ENCODE data around the gene ASAH2.
"Not testable (repeated sequence)": the region's sequence is repeated elsewhere in the genome, so short reads cannot be mapped to it uniquely, and the experiment has no call there.

ASAH2 gene

DNA sequence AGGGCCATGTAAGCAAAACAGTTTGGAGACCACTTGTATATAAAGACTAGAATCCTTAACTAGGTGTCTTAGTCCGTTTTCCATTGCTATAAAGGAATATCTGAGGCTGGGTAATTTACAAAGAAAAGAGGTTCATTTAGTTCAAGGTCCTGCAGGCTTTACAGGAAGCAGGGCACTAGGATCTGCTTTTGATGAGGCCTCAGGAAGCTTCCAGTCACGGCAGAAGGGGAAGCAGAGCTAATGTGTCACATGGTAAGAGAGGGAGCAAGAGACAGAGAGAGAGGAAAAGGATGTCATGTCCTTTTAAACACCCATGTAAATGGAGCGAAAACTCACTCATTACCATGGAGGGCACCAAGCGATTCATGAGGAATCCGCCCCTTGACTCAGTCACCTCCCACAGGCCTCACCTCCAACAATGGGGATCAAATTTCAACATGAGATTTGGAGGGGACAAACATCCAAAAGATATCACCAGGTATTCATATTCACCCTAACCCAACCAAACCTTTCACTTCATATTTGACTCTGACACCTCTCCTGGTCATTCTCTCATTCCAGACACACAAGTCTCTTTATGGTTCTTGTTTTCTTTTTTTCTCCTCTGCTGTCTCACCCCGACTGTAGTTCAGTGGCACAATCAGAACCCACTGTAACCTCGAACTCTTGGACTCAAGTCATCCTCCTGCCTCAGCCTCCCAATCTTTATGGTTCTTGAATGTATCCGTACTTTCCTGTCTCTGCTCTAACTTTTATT, 30.1 kb upstream of the ASAH2 start:
- peaks cover 61% of the 10 kb centered on the region for H3K27me3 ChIP-seq (ENCODE audit: control insufficient read depth, insufficient read depth, low read length)
- H3K9me3 ChIP-seq (replicated peaks; ENCODE audit: low read length), result no peaks in the 10 kb centered on the region
- no peaks in the 10 kb centered on the region for H3K4me1 ChIP-seq (ENCODE audit: control insufficient read depth, insufficient read depth, low read length)
- H3K9ac ChIP-seq (ENCODE audit: low read depth, low read length), result no peak overlapping the region
- no peak overlapping the region for H3K4me2 ChIP-seq (ENCODE audit: low read length)
- H3K36me3 ChIP-seq (ENCODE audit: insufficient read depth, low read length), result no peaks in the 10 kb centered on the region
- H3K4me3 ChIP-seq (ENCODE audit: low read length), result no peak overlapping the region

DNA sequence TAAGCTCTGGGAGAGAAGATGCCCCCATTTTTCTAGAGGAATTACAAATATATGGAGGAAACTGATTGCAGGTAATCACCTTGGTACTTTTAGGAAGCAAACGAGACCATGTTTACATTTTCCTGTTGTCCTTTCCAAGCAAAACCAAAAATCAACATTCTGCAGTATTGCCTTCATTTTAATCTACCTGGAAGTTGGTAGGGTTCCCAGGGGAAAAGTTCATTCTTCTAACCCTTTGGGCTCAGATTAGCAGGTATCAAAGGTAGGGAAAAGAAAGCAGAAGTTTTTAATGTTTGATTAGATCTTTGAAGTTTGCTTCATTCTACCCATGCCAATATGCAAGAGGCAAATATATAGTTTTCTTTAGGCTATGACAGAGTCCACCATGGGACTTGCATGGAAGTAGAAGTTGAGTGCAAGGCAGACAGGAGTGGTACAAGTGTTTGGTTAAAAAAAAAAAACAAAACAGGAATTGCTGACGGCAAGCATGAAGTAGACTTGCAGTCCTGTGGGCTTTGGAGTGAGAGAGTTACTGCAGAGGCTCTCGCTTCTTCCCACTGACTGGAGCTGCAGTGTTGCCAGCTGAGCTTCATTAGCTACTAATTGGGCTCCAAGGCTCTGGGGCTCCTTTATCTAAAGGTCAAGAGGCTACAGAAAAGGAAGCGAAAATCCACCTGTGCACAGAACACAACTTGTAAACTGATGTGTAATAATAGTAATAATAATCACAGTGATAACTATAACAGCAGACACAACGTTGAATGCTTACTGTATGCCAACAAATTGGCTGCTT, 28.9 kb upstream of the ASAH2 start:
- Histone ChIP-seq H3K4me1 (ENCODE audit: control insufficient read depth, insufficient read depth, low read length) (no peaks in the 10 kb centered on the region), H3K9ac (ENCODE audit: low read depth, low read length) (no peak overlapping the region), H3K27me3 (ENCODE audit: control insufficient read depth, insufficient read depth, low read length) (peaks cover 69% of the 10 kb centered on the region), H3K4me2 (ENCODE audit: low read length) (no peak overlapping the region), H3K36me3 (ENCODE audit: insufficient read depth, low read length) (no peaks in the 10 kb centered on the region), H3K4me3 (ENCODE audit: low read length) (no peak overlapping the region), H3K9me3 (replicated peaks; ENCODE audit: low read length) (no peaks in the 10 kb centered on the region)

DNA sequence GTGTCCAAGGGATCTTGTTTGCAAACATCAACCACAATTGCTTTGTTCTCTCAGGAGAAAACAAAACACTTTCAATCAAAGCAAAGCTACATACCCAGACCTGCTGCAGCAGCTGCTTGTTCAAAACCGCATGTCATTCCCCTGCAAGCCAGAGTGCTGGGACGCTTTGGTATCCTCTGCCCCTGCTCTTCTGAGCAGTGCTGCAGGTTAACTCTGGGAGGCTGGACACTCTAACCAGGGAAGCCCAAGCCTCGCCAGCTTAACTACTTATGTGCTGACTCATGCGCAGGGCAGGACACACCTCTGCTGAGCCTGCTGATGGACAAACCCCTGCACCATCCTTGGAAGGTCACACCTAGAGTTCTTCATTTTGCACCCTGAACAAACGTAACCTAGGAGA, 28.2 kb upstream of the ASAH2 start:
- no peak overlapping the region for H3K4me2 ChIP-seq (ENCODE audit: low read length)
- H3K9me3 ChIP-seq (replicated peaks; ENCODE audit: low read length), result no peaks in the 10 kb centered on the region
- no peaks in the 10 kb centered on the region for H3K36me3 ChIP-seq (ENCODE audit: insufficient read depth, low read length)
- no peak overlapping the region for H3K9ac ChIP-seq (ENCODE audit: low read depth, low read length)
- H3K4me1 ChIP-seq (ENCODE audit: control insufficient read depth, insufficient read depth, low read length), result no peaks in the 10 kb centered on the region
- H3K4me3 ChIP-seq (ENCODE audit: low read length), result no peak overlapping the region
- H3K27me3 ChIP-seq (ENCODE audit: control insufficient read depth, insufficient read depth, low read length), result peaks cover 65% of the 10 kb centered on the region

DNA sequence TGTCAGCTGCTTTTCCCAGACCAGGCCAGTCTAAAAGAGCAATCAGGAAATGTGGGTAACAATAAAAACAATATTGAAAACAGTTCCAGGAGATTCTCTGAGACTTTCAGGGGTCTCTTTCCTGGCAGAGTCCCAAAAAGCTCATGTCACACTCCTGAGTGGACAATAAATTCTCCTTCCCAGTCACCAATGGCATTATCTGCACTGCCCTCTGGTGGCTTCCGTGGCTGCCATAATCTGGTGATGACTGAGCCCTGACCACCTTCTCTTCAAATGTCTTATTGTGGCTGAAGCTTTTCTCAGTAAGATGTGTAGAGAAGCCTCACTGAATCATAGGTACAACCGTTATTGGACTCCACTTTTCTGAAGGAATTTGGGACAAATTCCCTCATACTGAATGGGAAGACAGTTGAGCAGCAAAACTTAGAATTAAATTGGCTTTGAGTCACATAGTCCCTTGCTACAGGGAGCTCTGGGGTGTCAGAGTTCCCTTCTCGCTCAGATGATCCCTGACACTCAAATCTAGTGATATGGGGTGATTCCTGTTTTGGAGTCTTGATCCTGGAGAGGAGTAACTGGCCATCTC, 24.4 kb upstream of the ASAH2 start:
- Histone ChIP-seq H3K27me3 (ENCODE audit: control insufficient read depth, insufficient read depth, low read length) (peaks cover 51% of the 10 kb centered on the region), H3K9me3 (replicated peaks; ENCODE audit: low read length) (no peaks in the 10 kb centered on the region), H3K4me1 (ENCODE audit: control insufficient read depth, insufficient read depth, low read length) (no peaks in the 10 kb centered on the region), H3K4me2 (ENCODE audit: low read length) (no peak overlapping the region), H3K9ac (ENCODE audit: low read depth, low read length) (no peak overlapping the region), H3K4me3 (ENCODE audit: low read length) (no peak overlapping the region), H3K36me3 (ENCODE audit: insufficient read depth, low read length) (no peaks in the 10 kb centered on the region)

DNA sequence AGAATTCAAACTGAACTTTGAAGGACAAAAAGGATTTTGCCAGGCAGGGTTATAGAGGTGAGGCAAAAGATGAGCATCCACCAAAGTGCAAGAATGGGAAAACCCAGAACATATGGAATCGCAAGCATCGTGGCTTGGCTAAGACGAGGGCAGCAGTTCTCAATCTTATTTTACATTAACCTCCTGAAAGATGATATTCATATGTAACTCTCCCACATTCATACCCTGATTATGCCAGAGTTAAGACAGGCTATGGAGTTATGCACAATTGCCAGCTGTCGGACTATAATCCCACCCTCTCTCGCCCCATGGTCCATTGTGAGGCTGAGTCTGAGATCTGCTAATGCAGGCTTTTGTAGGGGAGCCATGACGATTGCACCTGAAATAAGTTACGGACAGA, 21.2 kb upstream of the ASAH2 start:
- Histone ChIP-seq H3K36me3 (ENCODE audit: insufficient read depth, low read length) (no peaks in the 10 kb centered on the region), H3K4me1 (ENCODE audit: control insufficient read depth, insufficient read depth, low read length) (no peaks in the 10 kb centered on the region), H3K4me3 (ENCODE audit: low read length) (no peak overlapping the region)

DNA sequence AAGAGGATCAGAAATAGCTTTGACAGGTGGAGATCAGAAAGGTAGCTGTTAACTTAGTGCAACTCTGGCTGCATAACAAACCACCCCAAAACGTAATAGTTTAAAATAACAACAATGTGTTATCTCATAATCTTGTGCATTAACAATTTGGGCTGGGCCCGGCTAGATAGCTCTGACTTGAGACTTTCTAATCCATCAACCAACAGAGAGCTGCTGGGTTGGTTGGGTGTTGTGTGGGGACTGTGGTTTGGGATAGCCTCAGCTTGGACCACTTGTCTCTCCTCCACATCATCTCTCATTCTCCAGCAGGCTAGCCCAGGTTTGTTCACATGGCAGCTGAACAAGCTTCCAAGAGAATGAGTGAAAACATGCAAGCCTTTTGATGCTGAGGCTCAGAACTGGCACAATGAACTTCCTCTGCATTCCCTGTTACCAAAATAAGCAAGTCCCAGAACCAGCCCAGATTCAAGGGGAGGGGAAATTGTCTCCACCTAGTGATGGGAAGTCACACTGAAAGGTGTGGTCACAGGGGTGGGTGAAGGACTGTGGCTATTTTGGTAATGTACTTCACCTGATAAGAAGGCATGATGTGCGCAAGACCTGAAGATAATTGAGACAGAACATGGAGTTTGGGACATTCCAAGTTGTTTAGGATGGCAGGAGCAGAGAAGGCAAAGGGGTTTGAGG, 20.4 kb upstream of the ASAH2 start:
- Histone ChIP-seq H3K4me2 (ENCODE audit: low read length) (no peak overlapping the region), H3K27me3 (ENCODE audit: control insufficient read depth, insufficient read depth, low read length) (peaks cover 25% of the 10 kb centered on the region), H3K4me3 (ENCODE audit: low read length) (no peak overlapping the region), H3K9ac (ENCODE audit: low read depth, low read length) (no peak overlapping the region), H3K4me1 (ENCODE audit: control insufficient read depth, insufficient read depth, low read length) (no peaks in the 10 kb centered on the region), H3K9me3 (replicated peaks; ENCODE audit: low read length) (no peaks in the 10 kb centered on the region), H3K36me3 (ENCODE audit: insufficient read depth, low read length) (no peaks in the 10 kb centered on the region)

More for the DNA sequence above, 21.2 kb upstream of the ASAH2 start:
- Histone ChIP-seq H3K27me3 (ENCODE audit: control insufficient read depth, insufficient read depth, low read length) (peaks cover 33% of the 10 kb centered on the region), H3K9ac (ENCODE audit: low read depth, low read length) (no peak overlapping the region), H3K9me3 (replicated peaks; ENCODE audit: low read length) (no peaks in the 10 kb centered on the region), H3K4me2 (ENCODE audit: low read length) (no peak overlapping the region)

DNA sequence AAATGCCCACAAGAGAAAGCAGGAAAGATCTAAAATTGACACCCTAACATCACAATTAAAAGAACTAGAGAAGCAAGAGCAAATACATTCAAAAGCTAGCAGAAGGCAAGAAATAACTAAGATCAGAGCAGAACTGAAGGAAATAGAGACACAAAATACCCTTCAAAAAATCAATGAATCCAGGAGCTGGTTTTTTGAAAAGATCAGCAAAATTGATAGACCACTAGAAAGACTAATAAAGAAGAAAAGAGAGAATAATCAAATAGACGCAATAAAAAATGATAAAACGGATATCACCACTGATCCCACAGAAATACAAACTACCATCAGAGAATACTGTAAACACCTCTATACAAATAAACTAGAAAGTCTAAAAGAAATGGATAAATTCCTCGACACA, 16.6 kb upstream of the ASAH2 start:
- not testable (repeated sequence) for H3K4me3 ChIP-seq (ENCODE audit: low read length); H3K4me2 ChIP-seq (ENCODE audit: low read length); H3K4me1 ChIP-seq (ENCODE audit: control insufficient read depth, insufficient read depth, low read length); H3K9ac ChIP-seq (ENCODE audit: low read depth, low read length); H3K9me3 ChIP-seq (replicated peaks; ENCODE audit: low read length); H3K36me3 ChIP-seq (ENCODE audit: insufficient read depth, low read length)
- H3K27me3 ChIP-seq (ENCODE audit: control insufficient read depth, insufficient read depth, low read length), result peaks cover 16% of the 10 kb centered on the region

DNA sequence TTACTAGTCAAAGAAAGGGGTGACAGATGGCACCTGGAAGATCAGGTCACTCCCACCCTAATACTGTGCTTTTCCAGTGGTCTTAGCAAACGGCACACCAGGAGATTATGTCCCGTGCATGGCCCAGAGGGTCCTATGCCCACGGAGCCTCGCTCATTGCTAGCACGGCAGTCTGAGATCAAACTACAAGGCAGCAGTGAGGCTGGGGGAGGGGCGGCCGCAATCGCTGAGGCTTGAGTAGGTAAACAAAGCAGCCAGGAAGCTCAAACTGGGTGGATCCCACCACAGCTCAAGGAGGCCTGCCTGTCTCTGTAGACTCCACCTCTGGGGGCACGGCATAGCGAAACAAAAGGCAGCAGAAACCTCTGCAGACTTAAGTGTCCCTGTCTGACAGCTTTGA, 11.3 kb upstream of the ASAH2 start:
- H3K4me2 ChIP-seq (ENCODE audit: low read length); H3K9ac ChIP-seq (ENCODE audit: low read depth, low read length); H3K9me3 ChIP-seq (replicated peaks; ENCODE audit: low read length); H3K4me3 ChIP-seq (ENCODE audit: low read length); H3K36me3 ChIP-seq (ENCODE audit: insufficient read depth, low read length); H3K4me1 ChIP-seq (ENCODE audit: control insufficient read depth, insufficient read depth, low read length): not testable (repeated sequence)
- H3K27me3 ChIP-seq (ENCODE audit: control insufficient read depth, insufficient read depth, low read length), result peaks cover 24% of the 10 kb centered on the region

DNA sequence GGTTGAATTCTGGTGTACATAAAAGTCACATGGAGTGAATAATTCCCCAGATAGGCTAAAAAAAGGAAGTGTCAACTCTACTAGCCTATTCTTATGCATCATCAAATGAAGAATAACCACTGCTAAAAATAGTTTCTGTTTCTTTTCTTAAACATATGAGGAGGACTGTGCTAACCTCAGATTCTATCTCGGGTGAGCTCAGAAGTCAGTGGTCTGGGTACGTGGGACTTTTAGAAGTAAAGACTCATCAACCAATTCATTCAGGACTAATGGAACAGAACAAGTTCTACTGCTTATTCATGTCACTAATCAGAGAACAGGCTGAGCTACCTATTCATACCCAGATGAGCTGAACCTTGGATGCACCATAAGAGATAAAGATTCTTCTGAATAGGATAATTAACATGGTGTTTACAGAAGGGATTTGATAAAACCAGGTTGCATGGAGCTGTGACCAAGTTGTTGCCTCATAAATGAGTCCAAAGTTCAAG, 9.5 kb upstream of the ASAH2 start:
- no peaks in the 10 kb centered on the region for H3K9me3 ChIP-seq (replicated peaks; ENCODE audit: low read length)

DNA sequence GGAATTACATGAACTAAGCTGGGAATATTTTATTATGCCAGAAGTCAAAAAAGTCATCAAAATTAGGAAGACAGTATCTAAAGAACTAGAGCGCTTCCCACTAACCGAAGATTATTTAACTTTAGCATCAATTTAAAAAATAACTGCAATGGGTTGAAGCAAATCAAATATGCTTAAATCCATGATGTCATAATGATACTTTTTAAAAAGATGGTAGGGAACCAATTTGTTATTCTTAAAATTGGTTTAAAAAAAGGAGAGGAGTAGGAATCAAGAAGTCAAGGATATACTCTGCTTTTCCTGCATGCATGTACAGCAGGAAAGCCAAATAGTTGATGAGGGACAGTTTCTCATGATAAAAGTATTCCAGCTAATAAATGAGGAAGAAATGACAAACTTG, 3.2 kb upstream of the ASAH2 start:
- Histone ChIP-seq H3K27me3 (ENCODE audit: control insufficient read depth, insufficient read depth, low read length) (peaks cover 53% of the 10 kb centered on the region), H3K9me3 (replicated peaks; ENCODE audit: low read length) (no peaks in the 10 kb centered on the region), H3K4me1 (ENCODE audit: control insufficient read depth, insufficient read depth, low read length) (no peaks in the 10 kb centered on the region), H3K9ac (ENCODE audit: low read depth, low read length) (no peak overlapping the region), H3K36me3 (ENCODE audit: insufficient read depth, low read length) (no peaks in the 10 kb centered on the region), H3K4me3 (ENCODE audit: low read length) (no peak overlapping the region), H3K4me2 (ENCODE audit: low read length) (no peak overlapping the region)

More for the DNA sequence above, 9.5 kb upstream of the ASAH2 start:
- Histone ChIP-seq H3K36me3 (ENCODE audit: insufficient read depth, low read length) (no peaks in the 10 kb centered on the region), H3K27me3 (ENCODE audit: control insufficient read depth, insufficient read depth, low read length) (peaks cover 33% of the 10 kb centered on the region), H3K4me3 (ENCODE audit: low read length) (no peak overlapping the region), H3K9ac (ENCODE audit: low read depth, low read length) (no peak overlapping the region), H3K4me2 (ENCODE audit: low read length) (no peak overlapping the region), H3K4me1 (ENCODE audit: control insufficient read depth, insufficient read depth, low read length) (no peaks in the 10 kb centered on the region)

DNA sequence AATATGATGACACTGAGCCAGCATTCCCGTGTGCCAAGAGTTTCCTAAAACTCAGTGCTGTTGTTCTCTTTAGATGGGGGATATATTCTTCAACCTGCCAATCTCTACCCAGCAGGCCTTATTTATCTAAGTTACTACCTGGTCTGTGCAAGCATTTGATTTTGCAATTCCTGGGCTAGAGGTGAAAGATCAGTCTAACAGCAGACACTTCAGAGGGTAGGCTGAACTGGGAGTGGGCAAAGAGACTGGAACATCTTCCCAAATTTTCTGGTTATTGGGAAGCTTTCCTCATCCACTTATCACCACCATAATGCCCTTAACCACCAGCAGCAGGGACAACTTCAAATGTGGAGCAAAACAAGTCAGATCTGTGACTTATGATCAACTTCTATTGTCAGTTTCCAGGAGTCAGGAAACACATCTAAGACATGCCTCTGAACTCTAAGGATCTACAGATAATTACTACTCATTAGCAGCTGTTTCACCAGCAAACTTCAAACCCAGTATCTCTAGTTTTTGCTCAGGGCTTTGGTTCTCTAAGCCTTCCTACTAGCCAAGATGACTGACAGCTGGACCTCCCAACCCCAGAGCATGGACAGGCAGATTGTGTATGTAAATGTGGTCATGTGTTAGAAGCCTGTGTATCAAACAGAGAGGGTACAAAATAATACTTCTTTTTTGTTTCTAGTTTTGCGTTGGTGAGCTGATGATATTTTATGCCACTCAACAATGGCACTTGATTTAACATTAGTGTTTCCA, 1.0 kb downstream of the ASAH2 start:
- Histone ChIP-seq H3K9ac (ENCODE audit: low read depth, low read length) (no peak overlapping the region), H3K9me3 (replicated peaks; ENCODE audit: low read length) (no peaks in the 10 kb centered on the region), H3K36me3 (ENCODE audit: insufficient read depth, low read length) (no peaks in the 10 kb centered on the region), H3K27me3 (ENCODE audit: control insufficient read depth, insufficient read depth, low read length) (peaks cover 42% of the 10 kb centered on the region), H3K4me2 (ENCODE audit: low read length) (no peak overlapping the region), H3K4me3 (ENCODE audit: low read length) (no peak overlapping the region), H3K4me1 (ENCODE audit: control insufficient read depth, insufficient read depth, low read length) (no peaks in the 10 kb centered on the region)

All from skeletal muscle satellite cell (primary cell).